Urinary bladder (tissue), 4 donors: Measurements from ENCODE around the gene MYCBPAP. TPM values are rescaled to one million over a fixed set of nuclear protein-coding genes. Genes with fewer than 3 reads are reported as not detected.

ENCODE experiments used
- DNase-seq: peaks from one replicate; pipeline ENCODE4 v3.0.0-alpha.2; 2015; ENCODE audit errors: extremely low spot score
- H3K27ac ChIP-seq: one replicate; pipeline ENCODE4 v1.5.1; 2013; ENCODE audit warnings: low read depth, mild to moderate bottlenecking, moderate library complexity
- H3K36me3 ChIP-seq: one replicate; pipeline ENCODE4 v1.6.1; 2013; ENCODE audit warnings: mild to moderate bottlenecking, moderate library complexity; ENCODE audit not compliant: insufficient read depth
- H3K4me1 ChIP-seq: one replicate; pipeline ENCODE4 v1.6.1; 2013; ENCODE audit warnings: mild to moderate bottlenecking, moderate library complexity; ENCODE audit not compliant: insufficient read depth
- H3K4me3 ChIP-seq: one replicate; pipeline ENCODE4 v1.5.1; 2013; ENCODE audit warnings: low read depth, low read length
- WGBS: extraction: QIAGEN DNeasy Blood & Tissue Kit; methylation state at CpG from one replicate; pipeline ENCODE4 v1.1.7; 2013; 5-methylcytosine and 5-hydroxymethylcytosine counted together
- polyA plus RNA-seq: library from polyadenylated mRNA; stranded (reverse); fragments of 200-250 nt; gene quantifications from one replicate; pipeline ENCODE4 v1.2.3, GENCODE V29; 2013
- total RNA-seq: library from RNA; depleted of rRNA; stranded (reverse); fragments of >200 nt; gene quantifications from one replicate; pipeline ENCODE4 v1.2.3, GENCODE V29; 2014
- donor health status: healthy with polysubstance abuse.
- donor health status: healthy.

MYCBPAP gene
- total and polyA plus RNA-seq, 2 donors = 0.23 to 1.3 TPM

GRCh38 chr17:50536683-50537646, 28.7 kb downstream of the MYCBPAP start:
- no peak for DNase-seq
- no peaks in the 10 kb centered on the region for H3K36me3 ChIP-seq
- WGBS = 95% methylated on average over 45 of the region's 45 CpGs
- no peaks in the 10 kb centered on the region for H3K4me1 ChIP-seq
- H3K4me3 ChIP-seq = no peak overlapping the region
- no peak overlapping the region for H3K27ac ChIP-seq

DNA sequence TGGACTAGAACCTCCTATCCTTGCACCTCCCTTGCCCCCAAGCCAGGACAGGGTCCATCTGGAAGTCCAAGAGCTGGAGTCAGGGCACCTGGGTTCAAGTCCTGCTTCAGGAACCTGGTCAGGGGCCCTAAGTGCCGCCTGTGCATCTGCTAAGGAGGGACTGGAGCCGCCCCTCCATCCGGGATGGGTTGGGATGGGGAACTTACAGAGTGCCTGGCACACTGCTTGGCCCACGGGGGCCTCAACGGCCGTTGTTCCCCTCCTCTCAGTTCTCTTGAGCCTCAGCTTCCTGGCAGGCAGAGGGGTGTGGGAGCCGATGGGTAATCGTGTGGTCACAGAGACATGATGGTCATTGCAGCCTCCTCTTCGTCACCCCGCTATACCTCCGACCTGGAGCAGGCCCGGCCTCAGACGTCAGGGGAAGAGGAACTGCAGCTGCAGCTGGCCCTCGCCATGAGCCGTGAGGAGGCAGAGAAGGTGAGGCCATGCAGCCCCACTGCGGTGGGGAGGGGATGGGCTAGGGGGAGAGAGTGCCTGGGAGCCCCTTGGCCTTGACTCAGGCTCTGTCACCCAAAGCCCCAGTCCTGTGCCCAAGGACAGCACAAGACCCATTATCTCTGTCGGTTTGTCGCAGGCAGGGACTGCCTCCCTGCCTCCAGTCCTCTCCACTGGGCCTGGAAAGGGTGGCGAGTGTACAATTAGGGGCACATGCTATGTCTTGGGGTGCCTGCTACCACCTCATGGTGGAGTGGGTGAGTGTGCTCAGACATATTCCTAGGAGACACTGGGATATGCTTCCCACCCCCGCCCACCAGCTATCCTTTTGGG, 29.7 kb downstream of the MYCBPAP start:
- H3K4me1 ChIP-seq = no peaks in the 10 kb centered on the region
- H3K36me3 ChIP-seq = no peaks in the 10 kb centered on the region
- WGBS = 86% methylated on average over 20 of the region's 20 CpGs
- no peak for DNase-seq
- no peak overlapping the region for H3K27ac ChIP-seq
- H3K4me3 ChIP-seq = no peak overlapping the region

DNA sequence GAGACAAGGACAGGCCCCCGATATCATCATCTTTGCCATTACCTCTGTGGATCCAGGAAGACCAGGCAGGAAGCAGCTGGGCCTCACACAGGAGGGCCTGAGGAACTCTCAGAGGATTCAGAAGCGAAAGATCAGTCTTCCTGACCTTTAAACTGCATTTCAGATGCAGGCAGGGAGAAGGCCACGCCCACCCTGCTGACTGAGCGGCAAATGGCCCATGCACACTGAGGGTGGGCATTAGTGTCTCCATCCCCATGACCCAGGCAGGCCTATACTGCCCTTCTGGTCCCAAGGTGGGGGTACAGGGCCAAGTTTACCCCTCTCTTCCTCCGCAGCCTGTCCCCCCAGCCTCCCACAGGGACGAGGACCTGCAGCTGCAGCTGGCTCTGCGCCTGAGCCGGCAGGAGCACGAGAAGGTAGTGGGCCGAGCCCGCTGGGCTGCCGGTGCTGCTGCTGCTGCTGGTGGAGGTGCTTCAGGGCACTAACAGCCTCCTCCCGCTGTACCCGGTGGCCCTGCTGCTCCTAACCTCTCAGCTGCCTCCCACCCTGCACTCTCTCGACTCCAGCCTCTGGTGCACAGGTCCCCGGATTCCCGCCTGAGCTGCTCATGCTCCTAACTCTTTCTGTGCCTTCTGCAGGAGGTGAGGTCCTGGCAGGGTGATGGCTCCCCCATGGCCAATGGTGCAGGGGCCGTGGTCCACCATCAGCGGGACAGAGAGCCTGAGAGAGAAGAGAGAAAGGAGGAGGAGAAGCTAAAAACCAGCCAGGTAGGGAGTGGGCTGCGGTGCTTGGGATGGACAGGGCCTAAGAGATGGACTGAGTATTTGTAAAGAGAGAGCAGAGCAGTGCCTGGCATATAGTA, 30.5 kb downstream of the MYCBPAP start:
- no peak for DNase-seq
- no peaks in the 10 kb centered on the region for H3K36me3 ChIP-seq
- WGBS = 73% methylated on average over 20 of the region's 20 CpGs
- H3K4me3 ChIP-seq = no peak overlapping the region
- H3K4me1 ChIP-seq = no peaks in the 10 kb centered on the region
- H3K27ac ChIP-seq = no peak overlapping the region

GRCh38 chr17:50539762-50540559, 31.7 kb downstream of the MYCBPAP start:
- H3K4me3 ChIP-seq = no peak overlapping the region
- no peaks in the 10 kb centered on the region for H3K36me3 ChIP-seq
- H3K27ac ChIP-seq = no peak overlapping the region
- no peak for DNase-seq
- 75% methylated on average over 15 of the region's 15 CpGs for WGBS
- no peaks in the 10 kb centered on the region for H3K4me1 ChIP-seq

GRCh38 chr17:50540560-50541401, 32.5 kb downstream of the MYCBPAP start:
- 93% methylated on average over 11 of the region's 11 CpGs for WGBS
- Histone ChIP-seq H3K4me3 (no peak overlapping the region), H3K4me1 (no peaks in the 10 kb centered on the region), H3K36me3 (no peaks in the 10 kb centered on the region), H3K27ac (no peak overlapping the region)
- no peak for DNase-seq

DNA sequence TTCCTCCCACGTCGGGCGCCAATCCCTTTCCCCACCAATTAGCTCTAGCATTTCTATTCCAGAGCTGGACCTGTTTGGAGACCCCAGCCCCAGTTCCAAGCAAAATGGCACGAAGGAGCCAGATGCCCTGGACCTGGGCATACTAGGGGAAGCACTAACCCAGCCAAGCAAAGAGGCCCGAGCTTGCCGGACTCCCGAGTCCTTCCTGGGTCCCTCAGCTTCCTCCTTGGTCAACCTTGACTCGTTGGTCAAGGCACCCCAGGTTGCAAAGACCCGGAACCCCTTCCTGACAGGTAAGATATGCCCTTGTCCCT, 33.1 kb downstream of the MYCBPAP start:
- DNase-seq = no peak
- Histone ChIP-seq H3K36me3 (no peaks in the 10 kb centered on the region), H3K4me3 (peak overlapping the region; percentile 54), H3K4me1 (no peaks in the 10 kb centered on the region), H3K27ac (no peak overlapping the region)
- WGBS = 72% methylated on average over 9 of the region's 9 CpGs

DNA sequence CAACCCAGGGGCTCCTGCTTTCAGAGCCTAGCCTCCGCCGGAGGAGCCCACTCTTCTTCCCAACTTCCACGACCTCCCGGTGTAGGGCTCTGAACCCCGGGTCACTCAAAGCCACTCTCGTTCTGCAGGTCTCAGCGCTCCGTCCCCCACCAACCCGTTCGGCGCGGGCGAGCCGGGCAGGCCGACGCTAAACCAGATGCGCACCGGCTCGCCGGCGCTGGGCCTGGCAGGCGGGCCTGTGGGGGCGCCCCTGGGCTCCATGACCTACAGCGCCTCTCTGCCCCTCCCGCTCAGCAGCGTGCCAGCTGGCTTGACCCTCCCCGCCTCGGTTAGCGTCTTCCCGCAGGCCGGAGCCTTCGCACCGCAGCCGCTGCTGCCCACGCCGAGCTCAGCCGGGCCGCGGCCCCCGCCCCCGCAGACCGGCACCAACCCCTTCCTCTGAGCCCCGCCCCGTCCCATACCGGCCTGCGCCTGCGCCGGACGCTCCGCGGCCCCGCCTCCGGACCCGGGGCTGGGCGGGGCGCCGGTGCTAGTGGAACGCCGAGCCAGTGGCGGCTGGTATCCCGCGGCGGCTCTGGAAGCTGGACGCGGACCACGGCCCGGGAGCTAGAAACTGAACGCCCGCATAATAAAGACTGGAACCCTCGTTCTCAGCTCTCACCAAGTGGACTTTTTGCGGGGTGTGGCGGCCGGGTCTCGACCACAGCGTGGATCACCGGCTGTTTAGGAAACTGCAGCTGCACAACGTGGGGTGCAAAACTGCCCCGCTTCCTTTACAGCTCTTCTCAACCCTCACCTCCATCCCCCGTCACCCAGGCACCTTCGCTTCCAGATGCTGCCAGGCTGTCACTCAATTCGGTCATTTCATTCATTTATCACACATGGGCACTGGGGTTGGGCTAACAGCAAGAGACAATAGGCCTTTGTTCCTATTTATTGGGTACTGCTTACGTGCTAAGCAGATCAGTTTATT, 33.8 kb downstream of the MYCBPAP start:
- no peak for DNase-seq
- peak overlapping the region; percentile 54 for H3K4me3 ChIP-seq
- no peaks in the 10 kb centered on the region for H3K4me1 ChIP-seq
- no peak overlapping the region for H3K27ac ChIP-seq
- WGBS = 2% methylated on average over 82 of the region's 82 CpGs
- H3K36me3 ChIP-seq = no peaks in the 10 kb centered on the region

DNA sequence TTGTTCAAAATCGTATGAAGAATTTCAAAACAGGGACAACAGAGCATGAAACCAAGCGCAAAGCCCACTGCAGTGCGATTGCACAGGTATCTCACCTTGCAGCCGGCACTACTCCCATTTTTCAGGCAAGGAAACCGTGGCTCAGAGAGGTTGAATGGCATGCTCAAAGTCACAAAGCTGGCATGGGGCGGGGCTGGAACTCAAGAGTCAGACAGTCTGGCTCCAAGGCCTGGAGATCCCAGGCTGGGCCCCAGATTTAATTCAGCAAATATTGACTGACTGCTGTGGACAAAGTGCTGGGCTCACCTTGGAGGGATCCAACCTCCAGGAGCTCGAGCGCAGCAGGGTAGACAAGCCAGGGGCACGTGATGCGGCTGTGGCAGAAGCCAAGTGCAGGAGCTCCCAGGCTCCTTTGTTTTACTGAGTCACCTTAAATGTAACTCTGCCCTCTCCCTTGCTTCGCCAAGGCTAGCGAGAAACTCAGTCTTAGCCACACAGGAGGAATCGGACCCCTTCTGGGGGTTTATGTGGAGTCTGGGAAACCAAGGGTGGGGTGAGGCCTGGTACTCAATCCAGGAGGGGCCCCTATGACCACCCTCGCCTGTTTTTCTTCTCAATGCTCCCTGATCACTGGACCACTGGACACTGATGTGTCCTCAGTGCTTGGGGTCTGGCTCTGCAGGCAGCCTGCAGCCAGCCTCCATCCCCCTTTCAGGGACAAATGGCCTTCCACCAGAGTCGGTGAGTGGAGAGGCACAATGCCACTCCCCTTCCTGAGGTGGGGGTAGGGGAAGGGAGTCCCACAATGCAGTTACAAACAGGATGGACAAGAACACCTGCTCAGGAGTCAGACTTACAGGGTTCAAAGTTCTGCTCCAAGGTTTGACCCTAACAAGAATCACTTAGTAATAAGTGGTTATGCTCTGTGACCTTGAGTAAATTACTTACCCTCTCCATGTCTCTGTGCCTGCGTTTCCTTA, 34.8 kb downstream of the MYCBPAP start:
- Histone ChIP-seq H3K36me3 (no peaks in the 10 kb centered on the region), H3K4me1 (no peaks in the 10 kb centered on the region), H3K4me3 (no peak overlapping the region), H3K27ac (no peak overlapping the region)
- no peak for DNase-seq
- WGBS = 79% methylated on average over 16 of the region's 16 CpGs

- H3K36me3 ChIP-seq = no peaks in the 10 kb centered on the region
- no peaks in the 10 kb centered on the region for H3K4me1 ChIP-seq
- 82% methylated on average over 7 of the region's 7 CpGs for WGBS
- no peak overlapping the region for H3K4me3 ChIP-seq
- DNase-seq = no peak
- no peak overlapping the region for H3K27ac ChIP-seq
Measured at GRCh38 chr17:50544516-50544915, 36.3 kb downstream of the MYCBPAP start.

DNA sequence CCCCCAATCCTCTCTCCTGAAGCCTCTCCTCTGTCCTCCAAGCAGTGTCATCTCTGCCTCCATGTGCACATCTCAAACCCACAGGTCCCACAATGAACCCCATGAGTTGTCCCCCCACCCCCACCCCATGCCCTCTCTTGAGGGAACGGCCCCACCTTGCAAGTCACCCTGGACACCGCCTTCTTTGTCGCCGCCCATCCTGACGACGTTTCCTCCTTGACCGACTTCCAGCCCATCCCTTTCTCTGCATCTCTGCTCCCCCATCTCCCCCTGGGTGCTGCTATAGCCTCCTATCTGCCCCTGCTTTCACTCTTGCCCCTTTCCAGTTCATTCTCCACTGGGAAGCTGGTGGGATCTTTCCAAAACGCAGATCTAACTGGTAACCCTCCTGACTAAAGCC, 37.1 kb downstream of the MYCBPAP start:
- 54% methylated on average over 8 of the region's 8 CpGs for WGBS
- DNase-seq = no peak
- no peaks in the 10 kb centered on the region for H3K4me1 ChIP-seq
- H3K36me3 ChIP-seq = no peaks in the 10 kb centered on the region
- no peak overlapping the region for H3K4me3 ChIP-seq
- H3K27ac ChIP-seq = no peak overlapping the region
